ENCODE measurements around the gene BRAF.

The BRAF gene

GRCh38 chr7:140696680-140697446, 227.9 kb downstream of the BRAF start, which contains the start of gene NDUFB2 (continued):
- peak; percentile 63 for TF ChIP-seq ZNF121 (tag by site-specific recombination; IDR thresholded peaks at IDR 0.05)
- peak; percentile 82 for TF ChIP-seq ZNF600 (tag by site-specific recombination; IDR thresholded peaks at IDR 0.05)
- peak; percentile 39; the same call in 1 of the 2 replicates for TF ChIP-seq ZFHX2 (tag by site-specific recombination; conservative IDR thresholded peaks at IDR 0.05)
- 0 out of 2 replicates have a peak, but pooled peaks have one; percentile 76 for TF ChIP-seq OVOL3 (tag by site-specific recombination; IDR thresholded peaks at IDR 0.05)
- TF ChIP-seq ZNF747 (tag by site-specific recombination; IDR thresholded peaks at IDR 0.05): no peak
- 0 out of 2 replicates have a peak, but pooled peaks have one; percentile 75 for TF ChIP-seq HOXC10 (CRISPR knock-in tag; IDR thresholded peaks at IDR 0.05)
- peak; percentile 53; the same call in 1 of the 2 replicates for TF ChIP-seq REST (tag by site-specific recombination; IDR thresholded peaks at IDR 0.05)
- peak; percentile 81 for TF ChIP-seq ZNF692 (tag by site-specific recombination; IDR thresholded peaks at IDR 0.05)
- peak; percentile 34 for TF ChIP-seq ZNF423 (tag by site-specific recombination; IDR thresholded peaks at IDR 0.05)
- TF ChIP-seq ZNF514 (tag by site-specific recombination; IDR thresholded peaks at IDR 0.05): no peak
- no peak for TF ChIP-seq ZBTB49 (tag by site-specific recombination; IDR thresholded peaks at IDR 0.05; ENCODE audit: low read depth)
- no peak for TF ChIP-seq RBAK (tag by site-specific recombination; IDR thresholded peaks at IDR 0.05)
- no peak for TF ChIP-seq GFI1B (tag by site-specific recombination; IDR thresholded peaks at IDR 0.05)
- TF ChIP-seq GLIS2 (tag by site-specific recombination; IDR thresholded peaks at IDR 0.05): peak; percentile 96
- no peak for TF ChIP-seq SALL2 (tag by site-specific recombination; IDR thresholded peaks at IDR 0.05; ENCODE audit: borderline replicate concordance)
- peak; percentile 99 for TF ChIP-seq ZXDB (tag by site-specific recombination; IDR thresholded peaks at IDR 0.05)
- TF ChIP-seq ZNF561 (tag by site-specific recombination; IDR thresholded peaks at IDR 0.05; ENCODE audit: borderline replicate concordance): peak; percentile 94
- TF ChIP-seq ZBTB8A (tag by site-specific recombination; IDR thresholded peaks at IDR 0.05): peak; percentile 93
- no peak for TF ChIP-seq ZNF311 (tag by site-specific recombination; IDR thresholded peaks at IDR 0.05; ENCODE audit: borderline replicate concordance)
- no peak for TF ChIP-seq ZNF626 (tag by site-specific recombination; IDR thresholded peaks at IDR 0.05)
- peak; percentile 99 for TF ChIP-seq ZNF629 (tag by site-specific recombination; IDR thresholded peaks at IDR 0.05)
- TF ChIP-seq ZNF19 (tag by site-specific recombination; IDR thresholded peaks at IDR 0.05; ENCODE audit: low read depth): no peak
- no peak for TF ChIP-seq ZNF26 (tag by site-specific recombination; IDR thresholded peaks at IDR 0.05)
- no peak; the same call in none of the 2 replicates for TF ChIP-seq ZNF610 (tag by site-specific recombination; IDR thresholded peaks at IDR 0.05; ENCODE audit: borderline replicate concordance)
- TF ChIP-seq SP3 (tag by site-specific recombination; IDR thresholded peaks at IDR 0.05): peak; percentile 85
- TF ChIP-seq ZNF792 (tag by site-specific recombination; IDR thresholded peaks at IDR 0.05): peak; percentile 71; the same call in 1 of the 2 replicates
- TF ChIP-seq ZBTB6 (tag by site-specific recombination; IDR thresholded peaks at IDR 0.05): no peak
- TF ChIP-seq ZNF843 (tag by site-specific recombination; IDR thresholded peaks at IDR 0.05): peak; percentile 69
- peak; percentile 86; the same call in 1 of the 2 replicates for TF ChIP-seq ZNF324 (tag by site-specific recombination; IDR thresholded peaks at IDR 0.05)
- no peak; the same call in 1 of the 2 replicates for TF ChIP-seq ZNF133 (tag by site-specific recombination; IDR thresholded peaks at IDR 0.05)
- no peak for TF ChIP-seq PRDM1 (tag by site-specific recombination; IDR thresholded peaks at IDR 0.05)

All from HEK293 (cell line).